Loucy (cell line): ENCODE measurements around the gene CACNA2D1.

Experiments used
- CTCF ChIP-seq: fragments of 200-600 bp; sonication (generic); conservative IDR thresholded peaks from 2 replicates; pipeline ENCODE4 v1.5.1; 2014; ENCODE audit warnings: mild to moderate bottlenecking, antibody characterized with exemption, low read length
- EZH2phosphoT487 ChIP-seq: fragments of 200-600 bp; IDR thresholded peaks from 2 replicates; pipeline ENCODE4 v1.6.1; 2018; ENCODE audit warnings: antibody characterized with exemption, mild to moderate bottlenecking, moderate library complexity, borderline replicate concordance

- TF ChIP-seq CTCF (peak; percentile 19; the same call in 1 of the 2 replicates), EZH2phosphoT487 (no peak)
Observed at GRCh38 chr7:82335927-82336326, 107.7 kb downstream of the CACNA2D1 start.
